ENCODE data around the gene SERPINI2. TPM values are rescaled to one million over a fixed set of nuclear protein-coding genes. Genes with fewer than 3 reads are reported as not detected.

The SERPINI2 gene, protein sequence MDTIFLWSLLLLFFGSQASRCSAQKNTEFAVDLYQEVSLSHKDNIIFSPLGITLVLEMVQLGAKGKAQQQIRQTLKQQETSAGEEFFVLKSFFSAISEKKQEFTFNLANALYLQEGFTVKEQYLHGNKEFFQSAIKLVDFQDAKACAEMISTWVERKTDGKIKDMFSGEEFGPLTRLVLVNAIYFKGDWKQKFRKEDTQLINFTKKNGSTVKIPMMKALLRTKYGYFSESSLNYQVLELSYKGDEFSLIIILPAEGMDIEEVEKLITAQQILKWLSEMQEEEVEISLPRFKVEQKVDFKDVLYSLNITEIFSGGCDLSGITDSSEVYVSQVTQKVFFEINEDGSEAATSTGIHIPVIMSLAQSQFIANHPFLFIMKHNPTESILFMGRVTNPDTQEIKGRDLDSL
- polyA plus RNA-seq (2011; rRNA removed) (not detected in 2 replicates), polyA minus RNA-seq (2011; rRNA and poly(A)+ RNA removed) (not detected in 2 replicates)

GRCh38 chr3:167473863-167474262, at the start of gene SERPINI2:
Gene SERPINI2 (minus strand): TSS chr3:167474042. CDS start chr3:167471834, 2,208 bp downstream.
- POLR2A ChIA-PET, result no interaction called here
- CTCF ChIA-PET, result no interaction called here
- TF ChIP-seq, protein P1, sequence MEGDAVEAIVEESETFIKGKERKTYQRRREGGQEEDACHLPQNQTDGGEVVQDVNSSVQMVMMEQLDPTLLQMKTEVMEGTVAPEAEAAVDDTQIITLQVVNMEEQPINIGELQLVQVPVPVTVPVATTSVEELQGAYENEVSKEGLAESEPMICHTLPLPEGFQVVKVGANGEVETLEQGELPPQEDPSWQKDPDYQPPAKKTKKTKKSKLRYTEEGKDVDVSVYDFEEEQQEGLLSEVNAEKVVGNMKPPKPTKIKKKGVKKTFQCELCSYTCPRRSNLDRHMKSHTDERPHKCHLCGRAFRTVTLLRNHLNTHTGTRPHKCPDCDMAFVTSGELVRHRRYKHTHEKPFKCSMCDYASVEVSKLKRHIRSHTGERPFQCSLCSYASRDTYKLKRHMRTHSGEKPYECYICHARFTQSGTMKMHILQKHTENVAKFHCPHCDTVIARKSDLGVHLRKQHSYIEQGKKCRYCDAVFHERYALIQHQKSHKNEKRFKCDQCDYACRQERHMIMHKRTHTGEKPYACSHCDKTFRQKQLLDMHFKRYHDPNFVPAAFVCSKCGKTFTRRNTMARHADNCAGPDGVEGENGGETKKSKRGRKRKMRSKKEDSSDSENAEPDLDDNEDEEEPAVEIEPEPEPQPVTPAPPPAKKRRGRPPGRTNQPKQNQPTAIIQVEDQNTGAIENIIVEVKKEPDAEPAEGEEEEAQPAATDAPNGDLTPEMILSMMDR (IDR thresholded peaks at IDR 0.05; ENCODE audit: insufficient read depth, low read depth, low read length), result no peak

DNA sequence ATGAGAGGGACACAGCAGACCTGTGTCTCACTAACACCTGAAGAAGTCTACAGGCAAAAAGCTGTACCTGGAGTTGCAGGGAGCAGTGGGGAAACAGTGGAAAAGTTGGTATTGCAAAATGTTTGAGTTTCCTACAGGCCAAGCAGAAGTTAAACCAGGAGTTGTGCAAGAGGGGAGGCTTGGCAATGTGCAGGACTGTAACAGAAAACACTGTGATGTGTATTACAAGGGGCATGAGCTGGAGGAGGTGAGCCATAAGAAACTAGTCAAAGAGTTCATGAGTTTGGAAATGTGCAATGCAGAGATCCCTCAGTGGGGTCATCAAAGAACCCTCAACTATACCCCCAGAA, 47.1 kb upstream of the SERPINI2 start:
- CTCF ChIA-PET, result no interaction called here
- DNase-seq (ENCODE audit: low read depth), result no peak
- POLR2A ChIA-PET, result no interaction called here

More at GRCh38 chr3:167473863-167474262, at the start of gene SERPINI2:
- Histone ChIP-seq H3K4me3 (ENCODE audit: low read depth, low read length) (no peak within 1 kb of the TSS), H3K27me3 (ENCODE audit: control insufficient read depth, insufficient read depth, low read length) (no peaks in the 10 kb centered on the region), H3K36me3 (ENCODE audit: control insufficient read depth, insufficient read depth, low read length) (no peaks in the 10 kb centered on the region)
- DNase-seq (ENCODE audit: low read depth), result no peak

DNA sequence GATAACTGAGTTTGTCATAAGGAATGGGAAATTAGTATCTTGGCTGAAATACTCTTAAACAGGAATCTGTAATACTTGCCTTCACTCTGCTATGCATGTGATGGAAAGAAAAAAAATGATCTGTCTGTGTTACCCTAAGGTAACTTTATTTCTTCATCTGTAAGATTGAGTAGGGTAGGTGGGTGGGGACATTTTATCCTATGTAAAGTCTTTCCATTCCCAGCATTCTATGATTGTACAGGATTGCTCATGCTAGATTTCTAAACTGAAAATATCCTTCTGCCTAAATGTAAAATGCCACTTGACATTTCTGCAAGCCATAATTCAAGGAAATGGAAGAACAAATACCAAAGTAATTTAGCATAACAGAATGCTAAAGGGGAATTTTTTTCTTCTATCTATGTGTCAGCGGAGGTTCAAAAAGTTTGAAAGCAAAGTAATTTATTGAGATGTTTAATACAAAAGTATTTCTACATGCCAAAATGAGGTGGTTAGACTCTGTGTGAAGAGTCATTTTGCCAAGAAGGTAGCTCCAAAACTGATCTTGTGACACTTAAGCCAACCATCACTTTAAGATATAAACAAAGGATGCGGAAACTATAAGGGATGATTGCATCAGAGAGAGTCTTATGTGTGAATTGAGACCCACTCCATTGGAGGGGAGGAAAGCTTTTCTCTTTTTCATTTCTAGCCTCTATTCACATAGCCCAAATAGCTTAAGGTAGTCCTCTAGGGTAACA, 46.6 kb upstream of the SERPINI2 start:
- no peak overlapping the region for H3K4me3 ChIP-seq (ENCODE audit: low read depth, low read length)
- DNase-seq (ENCODE audit: low read depth), result no peak
- no peaks in the 10 kb centered on the region for H3K27me3 ChIP-seq (ENCODE audit: control insufficient read depth, insufficient read depth, low read length)
- TF ChIP-seq, protein P1 (IDR thresholded peaks at IDR 0.05; ENCODE audit: insufficient read depth, low read depth, low read length), result no peak
- ChIA-PET CTCF (no interaction called here), POLR2A (no interaction called here)
- no peaks in the 10 kb centered on the region for H3K36me3 ChIP-seq (ENCODE audit: control insufficient read depth, insufficient read depth, low read length)

More for the DNA sequence above, 47.1 kb upstream of the SERPINI2 start:
- Histone ChIP-seq H3K4me3 (ENCODE audit: low read depth, low read length) (no peak overlapping the region), H3K36me3 (ENCODE audit: control insufficient read depth, insufficient read depth, low read length) (no peaks in the 10 kb centered on the region), H3K27me3 (ENCODE audit: control insufficient read depth, insufficient read depth, low read length) (no peaks in the 10 kb centered on the region)
- TF ChIP-seq, protein P1 (IDR thresholded peaks at IDR 0.05; ENCODE audit: insufficient read depth, low read depth, low read length), result no peak

- H3K36me3 ChIP-seq (ENCODE audit: control insufficient read depth, insufficient read depth, low read length), result no peaks in the 10 kb centered on the region
- no peak for DNase-seq (ENCODE audit: low read depth)
- H3K4me3 ChIP-seq (ENCODE audit: low read depth, low read length), result no peak overlapping the region
- POLR2A ChIA-PET, result no interaction called here
- H3K27me3 ChIP-seq (ENCODE audit: control insufficient read depth, insufficient read depth, low read length), result no peaks in the 10 kb centered on the region
- TF ChIP-seq, protein P1 (IDR thresholded peaks at IDR 0.05; ENCODE audit: insufficient read depth, low read depth, low read length), result no peak
- CTCF ChIA-PET, result no interaction called here
These were observed 34.1 kb upstream of the SERPINI2 start for GRCh38 chr3:167507954-167508353.

GRCh38 chr3:167502401-167502800, 28.6 kb upstream of the SERPINI2 start:
- TF ChIP-seq, protein P1 (IDR thresholded peaks at IDR 0.05; ENCODE audit: insufficient read depth, low read depth, low read length), result no peak

More at GRCh38 chr3:167502401-167502800, 28.6 kb upstream of the SERPINI2 start:
- H3K4me3 ChIP-seq (ENCODE audit: low read depth, low read length), result no peak overlapping the region
- no peak for DNase-seq (ENCODE audit: low read depth)
- H3K36me3 ChIP-seq (ENCODE audit: control insufficient read depth, insufficient read depth, low read length), result no peaks in the 10 kb centered on the region
- H3K27me3 ChIP-seq (ENCODE audit: control insufficient read depth, insufficient read depth, low read length), result no peaks in the 10 kb centered on the region
- CTCF ChIA-PET, result no interaction called here
- POLR2A ChIA-PET, result no interaction called here

Data from BJ (cell line).